ENCODE measurements around the gene GPBP1L1.
"Not testable (repeated sequence)": the region's sequence is repeated elsewhere in the genome, so short reads cannot be mapped to it uniquely, and the experiment has no call there.

GPBP1L1 gene

DNA sequence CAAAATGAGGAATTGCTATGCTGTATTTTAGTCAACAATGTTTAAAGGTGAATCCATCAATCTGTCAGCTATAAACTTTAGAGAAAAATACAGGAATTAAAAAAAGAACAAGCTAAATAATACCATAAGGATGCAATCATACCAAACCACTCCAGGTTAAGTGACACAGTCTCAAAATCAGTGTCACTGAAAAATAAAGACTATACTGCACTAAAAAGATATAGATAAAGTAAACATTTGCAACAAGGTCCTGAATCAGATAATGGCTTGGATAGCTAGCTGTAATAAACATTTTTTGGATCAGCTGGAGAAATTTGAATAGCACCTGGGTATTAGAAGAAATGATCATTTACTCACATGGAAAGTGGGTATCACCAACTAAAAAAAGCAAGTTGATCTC is 7.8 kb downstream of the GPBP1L1 start:
- no peak for DNase-seq

DNA sequence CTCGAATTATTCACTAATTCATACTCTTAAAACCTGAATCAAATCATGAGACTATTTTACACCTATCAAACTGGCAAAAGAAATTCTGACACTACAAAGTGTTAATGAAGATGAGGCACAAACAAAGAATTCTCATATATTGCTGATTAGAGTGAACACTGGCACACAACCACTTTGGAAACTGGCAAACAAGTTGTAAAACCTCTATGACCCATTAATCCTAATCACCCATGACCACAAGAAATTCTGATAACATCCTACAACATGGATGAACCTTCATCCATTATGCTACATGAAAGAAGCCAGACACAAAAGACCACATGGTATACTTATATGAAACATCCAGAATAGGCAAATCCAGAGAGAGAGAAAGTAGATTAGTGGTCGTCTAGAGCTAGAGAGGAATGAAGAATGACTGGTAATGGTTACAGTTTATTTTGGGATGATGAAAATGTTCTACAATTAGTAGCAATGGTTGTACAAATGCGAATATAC is 8.5 kb downstream of the GPBP1L1 start:
- no peak for DNase-seq

DNA sequence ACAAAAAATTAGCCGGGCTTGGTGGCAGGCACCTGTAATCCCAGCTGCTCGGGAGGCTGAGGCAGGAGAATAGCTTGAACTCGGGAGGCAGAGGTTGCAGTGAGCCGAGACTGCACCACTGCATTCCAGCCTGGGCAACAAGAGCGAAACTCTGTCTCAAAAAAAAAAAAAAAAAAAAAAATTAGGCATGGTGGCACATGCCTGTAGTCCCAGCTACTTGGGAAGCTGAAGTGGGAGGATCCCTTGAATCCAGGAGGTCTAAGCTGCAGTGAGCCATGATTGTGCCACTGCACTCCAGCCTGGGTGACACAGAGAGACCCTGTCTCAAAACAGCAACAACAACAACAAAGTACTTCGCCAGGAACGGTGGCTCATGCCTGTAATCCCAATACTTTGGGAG is 9.8 kb downstream of the GPBP1L1 start:
- DNase-seq, result not testable (repeated sequence)

- DNase-seq, result no peak
These were observed 11.9 kb downstream of the GPBP1L1 start for GRCh38 chr1:45674478-45674877.

- no peak for DNase-seq
These were observed 12.4 kb downstream of the GPBP1L1 start for GRCh38 chr1:45673956-45674355.

GRCh38 chr1:45669859-45670655 is 16.3 kb downstream of the GPBP1L1 start:
- DNase-seq, result no peak

DNA sequence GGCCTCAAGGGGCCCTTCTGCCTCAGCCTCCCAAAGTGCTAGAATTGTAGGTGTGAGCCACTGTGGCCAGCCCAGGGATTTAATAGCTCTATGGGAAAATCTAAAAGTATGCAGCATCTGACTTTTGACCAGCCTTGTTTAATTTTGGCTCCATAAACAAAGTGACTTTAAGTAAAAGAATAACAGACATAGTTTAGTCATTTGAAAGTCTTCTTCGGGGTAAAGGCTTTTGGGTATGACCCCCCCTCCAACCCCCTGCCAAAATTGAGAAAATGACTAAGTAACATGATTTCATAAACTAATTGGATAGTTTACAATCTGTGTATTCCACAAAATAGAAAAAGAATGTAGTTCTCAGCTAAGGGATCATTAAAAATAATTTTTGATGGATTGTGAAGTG is 17.0 kb downstream of the GPBP1L1 start:
- DNase-seq, result no peak

DNA sequence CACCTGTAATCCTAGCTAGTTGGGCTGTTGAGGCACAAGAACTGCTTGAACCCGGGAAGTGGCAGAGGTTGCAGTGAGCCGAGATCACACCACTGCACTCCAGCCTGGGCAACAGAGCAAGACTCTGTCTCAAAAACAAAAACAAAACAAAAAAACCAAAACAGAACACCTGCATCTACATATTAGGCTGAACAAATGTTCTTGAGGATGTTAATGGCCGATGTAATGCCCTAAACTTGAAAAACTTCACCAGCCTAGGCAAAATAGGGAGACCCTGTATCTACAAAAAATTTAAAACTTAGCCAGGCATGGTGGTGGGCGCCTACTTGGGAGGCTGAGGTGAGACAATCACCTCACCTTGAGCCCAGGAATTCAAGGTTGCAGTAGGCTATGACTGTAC is 17.8 kb downstream of the GPBP1L1 start:
- no peak for DNase-seq

DNA sequence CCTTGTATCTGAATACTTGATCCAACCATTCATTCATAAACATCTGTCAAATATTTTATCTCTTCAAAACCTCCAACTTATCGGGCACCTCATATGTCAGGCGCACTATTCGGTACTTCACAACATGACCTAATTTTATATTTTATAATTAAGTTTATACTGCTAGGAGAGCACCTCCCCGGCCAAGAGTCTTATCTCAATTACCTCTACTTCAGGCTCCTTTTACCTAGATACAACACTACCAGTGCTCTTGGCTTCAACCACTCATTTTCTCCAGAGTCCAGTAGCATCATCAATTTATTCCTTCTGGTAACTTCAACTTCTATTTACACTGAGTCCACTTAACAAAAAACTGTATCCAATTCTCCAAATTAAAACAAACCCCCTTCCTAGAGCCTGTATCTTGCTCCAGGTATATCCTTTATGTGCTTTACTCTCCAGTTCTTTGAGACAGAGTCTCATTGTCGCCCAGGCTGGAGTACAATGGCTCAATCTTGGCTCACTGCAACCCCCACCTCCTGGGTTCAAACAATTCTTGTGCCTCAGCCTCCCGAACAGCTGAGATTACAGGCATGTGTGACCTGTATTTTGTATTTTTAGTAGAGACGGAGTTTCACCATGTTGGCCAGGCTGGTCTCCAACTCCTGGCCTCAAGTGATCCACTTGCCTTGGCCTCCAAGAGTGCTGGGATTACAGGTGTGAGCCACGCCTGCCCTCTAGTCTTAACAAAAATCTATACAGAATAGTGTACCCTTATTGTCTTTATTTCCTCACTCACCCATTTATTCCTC is 18.8 kb downstream of the GPBP1L1 start:
- no peak for DNase-seq

- DNase-seq, result no peak
These were observed 19.5 kb downstream of the GPBP1L1 start for GRCh38 chr1:45666836-45667235.

DNA sequence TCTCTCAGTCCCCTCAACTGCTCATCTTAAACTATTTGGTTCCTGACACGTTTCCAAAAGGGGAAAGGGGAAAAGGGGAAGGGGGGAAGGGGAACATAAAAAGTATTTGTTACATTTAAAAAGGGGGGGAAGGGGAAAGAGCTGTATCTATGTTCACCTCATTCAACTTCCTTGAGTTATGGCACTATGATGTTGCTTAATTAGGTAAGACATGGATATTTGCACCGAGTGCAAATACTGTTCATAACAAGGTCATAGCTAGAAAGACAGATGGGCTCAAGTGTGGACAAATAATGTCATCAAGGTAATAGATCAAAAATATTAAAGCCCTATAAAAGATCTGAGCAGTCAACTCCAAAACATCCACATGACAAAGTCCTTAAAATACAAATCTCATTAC is 26.0 kb downstream of the GPBP1L1 start:
- DNase-seq, result no peak

- no peak for DNase-seq
These were observed 27.1 kb downstream of the GPBP1L1 start for GRCh38 chr1:45659222-45659621.

DNA sequence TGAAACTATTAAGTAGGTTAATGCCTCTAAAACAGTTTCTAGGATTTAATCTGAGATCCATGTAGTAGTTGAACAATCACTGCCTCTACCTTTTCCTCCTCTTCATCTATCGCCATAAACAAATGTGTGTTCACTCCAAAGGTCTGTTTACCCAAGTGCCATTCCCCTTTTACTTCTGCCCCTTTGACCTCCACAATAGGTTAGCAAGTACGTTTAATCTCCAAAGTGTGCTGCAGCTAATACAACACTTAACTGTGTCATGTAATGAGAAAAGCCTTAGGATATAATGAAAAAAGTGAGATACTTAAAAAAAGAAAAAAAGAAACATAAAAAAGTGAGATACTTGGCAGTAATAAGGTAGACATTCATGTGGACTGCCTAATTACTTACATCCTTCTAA is 28.2 kb downstream of the GPBP1L1 start:
- no peak for DNase-seq

DNA sequence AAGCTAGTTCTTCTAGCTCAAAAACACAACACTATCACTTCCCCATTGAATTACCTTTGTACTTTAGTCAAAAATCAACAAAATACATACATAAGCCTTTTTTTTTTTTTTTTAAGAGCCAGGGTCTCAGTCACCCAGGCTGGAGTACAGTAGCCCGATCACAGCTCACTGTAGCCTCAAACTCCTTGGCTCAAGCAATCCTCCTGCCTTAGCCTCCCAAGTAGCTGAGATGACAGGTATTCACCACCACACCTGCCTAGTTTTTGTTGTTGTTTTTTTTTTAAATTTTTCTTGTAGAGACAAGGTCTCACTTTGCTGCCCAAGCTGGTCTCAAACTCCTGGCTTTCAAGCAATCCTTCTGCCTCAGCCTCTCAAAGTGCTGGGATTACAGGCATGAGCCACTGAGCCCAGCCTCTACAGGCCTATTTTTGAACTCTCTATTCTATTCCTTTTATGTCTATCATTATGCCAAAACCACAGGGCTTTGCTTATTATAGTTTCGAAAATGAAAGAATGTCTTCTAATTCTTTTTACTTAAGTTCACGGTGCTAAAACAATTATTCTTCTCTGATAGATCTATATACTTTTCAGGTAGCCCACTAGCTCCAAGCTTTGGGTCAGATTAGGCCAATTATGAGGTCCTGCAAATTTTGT is 29.6 kb downstream of the GPBP1L1 start:
- no peak for DNase-seq

DNA sequence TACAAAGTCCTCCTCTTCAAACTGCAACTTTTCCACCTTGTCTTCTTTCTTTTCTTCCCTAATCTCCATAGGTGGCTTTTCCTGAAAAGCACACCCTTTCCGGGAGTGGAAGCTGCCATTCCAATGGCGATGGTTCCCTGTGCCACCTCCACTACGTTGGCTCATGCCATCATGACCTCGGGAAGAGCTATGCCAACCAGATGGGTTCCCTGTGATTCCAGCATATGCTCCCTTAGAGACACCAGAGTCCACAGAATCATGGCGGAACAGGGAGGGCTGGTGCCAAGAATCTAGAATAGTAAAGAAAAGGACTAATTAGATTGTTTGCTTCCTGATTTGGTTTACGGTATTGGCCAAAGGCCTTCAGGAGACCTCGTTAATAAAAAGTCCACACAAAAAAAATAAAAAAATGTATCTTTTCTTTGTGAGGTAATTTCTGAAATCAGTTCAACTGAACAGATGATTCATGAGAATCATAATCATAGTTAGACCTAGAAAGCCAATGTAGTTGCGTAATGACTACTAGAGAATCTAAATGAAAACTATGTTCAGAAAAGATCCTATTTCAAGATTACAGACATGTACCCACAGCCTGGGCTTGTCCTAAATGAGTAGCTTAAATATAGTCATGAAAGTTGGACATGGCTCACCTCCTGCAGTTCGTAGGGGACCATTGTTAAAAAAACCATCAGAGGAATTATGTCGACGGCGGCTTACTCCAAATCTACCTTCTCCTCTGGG is 31.6 kb downstream of the GPBP1L1 start:
- no peak for DNase-seq

GRCh38 chr1:45647248-45648021 is 38.9 kb downstream of the GPBP1L1 start:
- peak; percentile 6 for DNase-seq

GRCh38 chr1:45644661-45645060 is 41.7 kb downstream of the GPBP1L1 start:
- no peak for DNase-seq

- no peak for DNase-seq
These were observed 42.4 kb downstream of the GPBP1L1 start for GRCh38 chr1:45643978-45644377.

DNA sequence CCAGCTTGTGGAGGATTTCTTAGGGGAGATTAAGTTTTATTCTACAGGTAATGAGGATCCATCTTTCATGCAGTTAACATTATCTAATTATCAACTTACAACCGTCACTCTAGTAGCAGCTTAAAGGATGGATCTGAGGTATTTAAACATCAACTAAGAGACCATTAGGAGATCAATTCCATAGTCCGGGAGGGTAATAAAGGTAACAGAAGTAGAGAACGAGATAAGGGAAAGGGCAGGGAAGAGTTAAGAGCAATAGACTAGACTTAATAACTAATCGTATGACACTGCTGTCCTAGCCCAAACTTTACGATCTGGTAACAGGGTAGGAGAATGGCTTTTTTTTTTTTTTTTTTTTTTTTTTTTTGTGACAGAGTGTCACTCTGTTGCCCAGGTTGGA is 43.0 kb downstream of the GPBP1L1 start:
- no peak for DNase-seq

GRCh38 chr1:45640293-45640692 is 46.0 kb downstream of the GPBP1L1 start:
- DNase-seq, result no peak

- DNase-seq, result peak; percentile 14
These were observed 51.1 kb downstream of the GPBP1L1 start for GRCh38 chr1:45635211-45635610.

DNA sequence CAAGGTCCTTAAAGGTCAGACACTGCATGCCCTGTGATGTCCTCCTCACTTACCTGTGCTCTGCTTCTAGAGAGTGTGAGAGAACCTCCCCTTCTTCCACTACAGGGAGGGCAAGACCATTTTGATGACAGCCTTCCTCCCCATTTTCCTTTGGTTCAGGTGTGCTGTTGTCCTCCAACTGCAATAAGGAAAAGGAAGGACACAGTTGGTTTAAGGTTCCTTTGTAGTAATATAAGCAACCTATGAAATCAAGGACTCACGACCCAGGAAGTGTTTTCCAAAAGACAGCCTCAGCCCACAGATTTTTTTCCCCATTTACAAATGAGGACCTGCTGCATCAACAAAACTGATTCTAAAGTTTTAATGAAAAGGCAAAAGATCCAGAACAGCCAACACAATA is 55.9 kb downstream of the GPBP1L1 start:
- no peak for DNase-seq
